HT1080 (cell line): ENCODE measurements around the gene MUC5AC. TPM values are rescaled to one million over a fixed set of nuclear protein-coding genes. Genes with fewer than 3 reads are reported as not detected.
A peak's percentile ranks its signal among the peaks of the same experiment; 100 is the strongest.

Experiments used
- DNase-seq: peaks from one replicate; pipeline ENCODE4 v3.0.0-alpha.2; 2015; ENCODE audit warnings: low read depth
- total RNA-seq: library from RNA; depleted of rRNA; stranded (reverse); fragments of >200 nt; shearing (Covaris generic); gene quantifications from 2 replicates; pipeline ENCODE4 v1.2.3, GENCODE V29; 2014

Gene MUC5AC
- total RNA-seq, 1 experiment from 2014 or later, result not detected

DNA sequence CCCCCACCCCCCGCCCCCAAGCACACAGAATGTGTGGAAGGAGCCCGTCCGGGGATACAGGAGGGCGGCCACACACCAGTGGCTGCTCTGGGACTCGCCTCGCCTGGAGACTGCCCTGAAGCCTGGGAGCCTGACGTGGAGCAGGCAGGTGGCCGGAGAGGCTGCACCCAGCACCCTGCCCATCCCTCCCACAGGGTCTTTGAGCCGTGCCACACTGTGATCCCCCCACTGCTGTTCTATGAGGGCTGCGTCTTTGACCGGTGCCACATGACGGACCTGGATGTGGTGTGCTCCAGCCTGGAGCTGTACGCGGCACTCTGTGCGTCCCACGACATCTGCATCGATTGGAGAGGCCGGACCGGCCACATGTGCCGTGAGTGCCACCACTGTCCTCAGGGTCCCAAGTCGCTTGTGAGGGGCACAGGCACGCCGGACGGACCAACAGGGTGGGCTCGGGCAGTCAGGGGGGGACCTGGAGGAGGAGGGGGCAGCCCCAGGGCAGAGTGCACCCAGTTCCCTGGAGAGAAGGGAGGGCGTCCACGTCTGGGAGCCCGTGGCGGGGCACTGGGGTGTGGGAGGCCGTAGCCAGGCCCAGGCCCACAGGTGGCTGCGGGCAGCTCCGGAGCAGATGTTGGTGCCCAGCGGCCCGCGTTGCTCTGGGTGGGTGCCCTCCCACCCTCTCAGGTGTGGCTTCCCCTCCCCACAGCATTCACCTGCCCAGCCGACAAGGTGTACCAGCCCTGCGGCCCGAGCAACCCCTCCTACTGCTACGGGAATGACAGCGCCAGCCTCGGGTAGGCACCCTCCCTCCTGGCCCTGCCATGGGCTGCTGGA, 38.1 kb downstream of the MUC5AC start:
- no peak for DNase-seq

- DNase-seq, result no peak
Measured at GRCh38 chr11:1196516-1197391, 39.0 kb downstream of the MUC5AC start.

DNA sequence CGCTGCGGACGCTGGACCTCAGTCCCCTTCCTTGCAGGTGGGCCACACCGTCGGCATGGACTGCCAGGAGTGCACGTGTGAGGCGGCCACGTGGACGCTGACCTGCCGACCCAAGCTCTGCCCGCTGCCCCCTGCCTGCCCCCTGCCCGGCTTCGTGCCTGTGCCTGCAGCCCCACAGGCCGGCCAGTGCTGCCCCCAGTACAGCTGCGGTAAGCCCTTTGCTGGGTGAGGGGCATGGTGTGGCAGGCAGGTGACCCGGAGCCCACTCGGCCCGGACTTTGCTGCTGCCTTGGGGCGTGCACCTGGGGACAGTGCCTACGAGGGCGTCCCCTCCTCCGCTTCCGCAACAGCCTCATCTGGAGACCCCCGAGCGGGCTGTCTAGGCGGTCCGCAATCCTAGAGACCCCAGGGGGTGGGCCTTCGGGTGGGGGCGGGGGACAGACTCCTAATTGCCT, 39.7 kb downstream of the MUC5AC start:
- no peak for DNase-seq

DNA sequence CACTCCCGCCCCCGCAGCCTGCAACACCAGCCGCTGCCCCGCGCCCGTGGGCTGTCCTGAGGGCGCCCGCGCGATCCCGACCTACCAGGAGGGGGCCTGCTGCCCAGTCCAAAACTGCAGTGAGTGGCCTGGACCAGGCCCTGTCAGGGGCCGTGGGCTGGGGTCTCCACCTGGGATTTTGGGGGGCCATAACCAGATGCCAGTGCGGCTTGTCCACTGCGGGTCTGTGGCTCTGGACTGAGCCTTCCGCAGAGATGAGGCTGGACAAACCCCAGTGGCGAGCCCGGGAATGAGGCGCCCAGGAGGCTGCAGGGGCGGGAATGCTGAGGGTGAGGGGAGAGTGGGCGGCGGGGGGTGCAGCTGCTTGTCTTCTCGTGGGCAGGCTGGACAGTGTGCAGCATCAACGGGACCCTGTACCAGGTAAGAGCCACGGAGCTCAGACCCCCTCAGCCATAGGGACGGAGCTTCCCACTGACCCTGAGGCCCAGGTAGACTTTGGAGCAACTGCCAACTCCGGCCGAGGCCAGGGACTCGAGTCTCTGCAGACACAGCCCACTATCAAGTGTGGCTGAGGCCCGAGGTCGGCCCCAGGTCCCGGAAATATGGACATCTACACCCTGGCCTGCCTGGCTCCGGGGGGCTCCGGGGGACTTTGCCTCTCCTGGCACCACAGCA, 40.3 kb downstream of the MUC5AC start:
- DNase-seq, result no peak

GRCh38 chr11:1198561-1199240, 40.9 kb downstream of the MUC5AC start:
- no peak for DNase-seq

- no peak for DNase-seq
Measured at GRCh38 chr11:1199241-1199750, 41.5 kb downstream of the MUC5AC start.

GRCh38 chr11:1199751-1200610, 42.2 kb downstream of the MUC5AC start:
- DNase-seq, result no peak

DNA sequence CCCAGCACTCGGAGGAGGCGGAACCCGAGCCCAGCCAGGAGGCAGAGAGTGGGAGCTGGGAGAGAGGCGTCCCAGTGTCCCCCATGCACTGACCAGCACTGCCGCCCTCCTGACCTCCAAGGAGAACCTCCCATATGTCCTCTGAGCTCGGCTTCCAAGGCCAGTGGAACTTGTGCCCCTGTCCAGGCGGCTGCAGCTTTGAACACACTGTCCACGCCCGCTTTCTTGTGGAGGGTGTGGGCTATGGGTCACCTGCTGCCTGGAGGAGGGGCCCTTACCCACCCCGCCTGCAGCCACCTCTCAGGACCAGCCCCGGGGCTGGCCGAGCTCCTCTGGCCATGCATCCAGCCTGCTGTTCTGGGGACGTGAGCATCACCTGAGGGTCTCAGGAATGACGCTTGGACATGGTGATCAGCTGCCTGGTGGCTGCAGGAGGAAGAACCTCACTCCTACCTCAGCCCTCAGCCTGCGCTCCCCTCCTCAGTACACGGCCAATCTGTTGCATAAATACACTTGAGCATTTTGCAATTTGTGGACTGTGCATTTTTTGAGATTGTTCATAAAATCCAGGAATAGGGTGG, 42.9 kb downstream of the MUC5AC start:
- DNase-seq, result no peak

DNA sequence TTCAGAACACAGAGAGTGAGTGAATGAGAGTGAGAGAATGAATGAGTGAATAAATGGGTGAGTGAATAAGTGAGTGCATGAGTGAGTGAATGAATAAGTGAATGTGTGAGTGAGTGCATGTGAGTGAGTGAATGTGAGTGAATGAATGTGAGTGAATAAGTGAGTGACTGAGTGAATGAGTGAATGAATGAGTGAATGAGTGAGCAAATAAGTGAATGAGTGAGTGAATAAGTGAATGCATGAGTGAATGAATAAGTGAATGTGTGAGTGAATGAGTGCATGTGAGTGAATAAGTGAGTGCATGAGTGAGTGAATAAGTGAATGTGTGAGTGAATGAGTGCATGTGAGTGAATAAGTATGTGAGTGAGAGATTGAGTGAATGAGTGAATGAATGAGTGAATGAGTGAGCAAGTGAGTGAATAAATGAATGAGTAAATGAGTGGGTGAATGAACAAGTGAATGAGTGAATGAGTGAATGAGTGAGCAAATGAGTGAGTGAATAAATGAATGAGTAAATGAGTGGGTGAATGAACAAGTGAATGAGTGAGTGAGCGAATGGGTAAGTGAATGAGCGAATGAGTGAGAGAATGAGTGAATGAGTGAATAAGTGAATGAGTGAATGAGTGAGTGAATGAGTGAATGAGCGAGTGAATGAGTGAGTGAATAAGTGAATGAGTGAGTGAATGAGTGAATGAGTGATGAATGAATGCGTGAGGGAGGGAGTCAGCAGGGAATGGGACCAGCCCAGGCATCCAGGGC, 43.8 kb downstream of the MUC5AC start:
- DNase-seq, result no peak

GRCh38 chr11:1202154-1202775, 44.5 kb downstream of the MUC5AC start:
- peak; percentile 9 for DNase-seq

- DNase-seq, result peak; percentile 37
Measured at GRCh38 chr11:1202776-1203504, 45.2 kb downstream of the MUC5AC start.

- no peak for DNase-seq
Measured at GRCh38 chr11:1203505-1204271, 45.9 kb downstream of the MUC5AC start.

DNA sequence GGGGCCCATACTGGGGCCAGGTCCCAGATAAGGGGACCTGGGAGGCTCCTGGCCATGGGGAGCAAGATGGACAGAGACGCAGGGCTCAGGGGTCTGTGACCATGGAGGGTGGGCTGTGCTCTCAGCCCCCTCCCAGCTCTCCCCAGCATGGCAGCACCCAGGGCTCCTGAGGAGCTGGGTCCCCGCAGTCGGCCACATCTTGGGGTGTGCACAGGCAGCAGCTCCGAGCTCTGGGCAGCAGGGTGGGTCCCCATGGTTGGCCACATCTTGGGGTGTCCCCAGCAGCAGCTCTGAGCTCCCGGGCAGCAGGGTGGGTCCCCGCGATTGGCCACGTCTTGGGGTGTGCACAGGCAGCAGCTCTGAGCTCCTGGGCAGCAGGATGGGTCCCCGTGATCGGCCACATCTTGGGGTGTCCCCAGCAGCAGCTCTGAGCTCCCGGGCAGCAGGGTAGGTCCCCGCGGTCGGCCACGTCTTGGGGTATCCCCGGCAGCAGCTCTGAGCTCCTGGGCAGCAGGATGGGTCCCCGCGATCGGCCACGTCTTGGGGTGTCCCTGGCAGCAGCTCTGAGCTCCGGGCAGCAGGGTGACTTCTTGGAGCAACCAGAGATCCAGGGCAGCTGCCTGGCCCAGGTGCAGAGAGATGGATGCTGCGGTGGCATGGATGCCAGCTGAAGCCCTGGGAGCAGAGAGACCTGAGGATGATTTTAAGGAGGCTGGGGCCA, 46.8 kb downstream of the MUC5AC start:
- DNase-seq, result no peak

DNA sequence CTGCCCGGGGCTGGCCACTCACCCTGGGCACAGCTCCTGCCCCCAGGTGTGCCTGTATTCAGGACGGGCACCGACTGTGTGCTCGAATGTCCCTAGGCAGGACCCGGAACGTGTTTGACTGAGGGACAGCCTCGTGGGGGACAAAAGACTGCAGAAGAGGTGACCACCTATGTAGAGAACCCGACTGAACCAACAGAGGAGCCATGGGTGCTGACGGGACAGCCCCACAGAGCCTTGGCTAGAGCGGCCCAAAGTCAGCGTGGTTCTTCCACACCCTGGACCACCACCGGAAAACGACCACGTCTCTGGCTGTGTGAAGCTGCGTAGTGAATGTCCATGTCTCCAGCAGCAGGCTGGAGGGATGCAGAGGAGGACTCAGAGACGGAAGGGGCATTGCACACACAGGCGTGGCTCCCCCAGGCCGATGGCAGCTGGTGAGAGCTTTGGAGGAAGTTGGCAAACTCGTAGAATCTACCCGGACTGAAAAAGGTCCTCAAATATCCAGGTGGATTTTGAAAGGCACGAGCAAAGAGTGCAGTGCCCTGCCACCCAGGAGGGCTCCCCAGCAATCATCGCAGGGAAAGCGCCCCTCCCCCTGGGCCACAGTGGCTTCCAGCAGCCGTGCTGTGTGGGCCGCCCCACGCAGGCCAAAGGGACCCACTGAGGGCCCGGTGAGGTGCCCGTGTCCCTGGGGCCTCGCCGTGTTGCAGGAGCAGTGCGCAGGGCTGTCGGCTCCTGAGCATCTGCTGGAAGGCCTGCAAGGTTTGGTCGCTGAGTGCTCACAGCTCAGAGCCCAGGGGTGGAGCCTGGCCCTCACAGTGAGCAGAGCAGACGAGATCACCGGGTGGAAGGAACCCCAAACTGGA, 47.6 kb downstream of the MUC5AC start:
- no peak for DNase-seq

GRCh38 chr11:1205987-1206331, 48.2 kb downstream of the MUC5AC start:
- no peak for DNase-seq
